ENCODE measurements around the gene PPARA.

PPARA gene

GRCh38 chr22:46119093-46119728 lies 31.1 kb upstream of the PPARA start:
- no peak for DNase-seq (ENCODE audit: low read depth)
- no peak overlapping the region for H3K4me3 ChIP-seq (ENCODE audit: low read depth, low read length)
- no peak for TF ChIP-seq CTCF (IDR thresholded peaks at IDR 0.05; ENCODE audit: control insufficient read depth, extremely low read depth, insufficient read depth)

GRCh38 chr22:46119729-46120419 lies 30.5 kb upstream of the PPARA start:
- H3K4me3 ChIP-seq (ENCODE audit: low read depth, low read length) = no peak overlapping the region
- TF ChIP-seq CTCF (IDR thresholded peaks at IDR 0.05; ENCODE audit: control insufficient read depth, extremely low read depth, insufficient read depth) = no peak
- DNase-seq (ENCODE audit: low read depth) = no peak

GRCh38 chr22:46120420-46120737 lies 29.9 kb upstream of the PPARA start:
- no peak for TF ChIP-seq CTCF (IDR thresholded peaks at IDR 0.05; ENCODE audit: control insufficient read depth, extremely low read depth, insufficient read depth)
- DNase-seq (ENCODE audit: low read depth) = no peak
- no peak overlapping the region for H3K4me3 ChIP-seq (ENCODE audit: low read depth, low read length)

GRCh38 chr22:46121079-46121478 lies 29.2 kb upstream of the PPARA start:
- no peak for TF ChIP-seq CTCF (IDR thresholded peaks at IDR 0.05; ENCODE audit: control insufficient read depth, extremely low read depth, insufficient read depth)
- DNase-seq (ENCODE audit: low read depth) = no peak
- no peak overlapping the region for H3K4me3 ChIP-seq (ENCODE audit: low read depth, low read length)

- H3K4me3 ChIP-seq (ENCODE audit: low read depth, low read length) = no peak overlapping the region
- no peak for DNase-seq (ENCODE audit: low read depth)
- TF ChIP-seq CTCF (IDR thresholded peaks at IDR 0.05; ENCODE audit: control insufficient read depth, extremely low read depth, insufficient read depth) = no peak
Measured at GRCh38 chr22:46121523-46122287, 28.6 kb upstream of the PPARA start.

GRCh38 chr22:46122511-46122971 lies 27.8 kb upstream of the PPARA start:
- H3K4me3 ChIP-seq (ENCODE audit: low read depth, low read length) = no peak overlapping the region
- DNase-seq (ENCODE audit: low read depth) = no peak
- TF ChIP-seq CTCF (IDR thresholded peaks at IDR 0.05; ENCODE audit: control insufficient read depth, extremely low read depth, insufficient read depth) = peak; percentile 87
